DMS79 (cell line): ENCODE results near the gene TECPR1.

Experiments used
- DNase-seq: peaks from one replicate; lab custom pipeline; 2025; lab: John Stamatoyannopoulos, UW

The TECPR1 gene

GRCh38 chr7:98192781-98193457, 59.1 kb downstream of the TECPR1 start:
- DNase-seq, result no peak

- DNase-seq, result no peak
These were observed 60.2 kb downstream of the TECPR1 start for GRCh38 chr7:98191668-98192431.

- DNase-seq, result no peak
These were observed 62.5 kb downstream of the TECPR1 start for GRCh38 chr7:98189559-98189958.

- no peak for DNase-seq
These were observed 64.9 kb downstream of the TECPR1 start for GRCh38 chr7:98187138-98187502.

- no peak for DNase-seq
These were observed 65.4 kb downstream of the TECPR1 start for GRCh38 chr7:98186452-98187137.

GRCh38 chr7:98185101-98185500, 66.9 kb downstream of the TECPR1 start:
- no peak for DNase-seq

- DNase-seq, result no peak
These were observed 71.3 kb downstream of the TECPR1 start for GRCh38 chr7:98180751-98181150.

GRCh38 chr7:98178762-98179490, 73.1 kb downstream of the TECPR1 start:
- no peak for DNase-seq

GRCh38 chr7:98178321-98178720, 73.7 kb downstream of the TECPR1 start:
- peak; percentile 12 for DNase-seq

GRCh38 chr7:98177553-98177952, 74.5 kb downstream of the TECPR1 start:
- no peak for DNase-seq

- DNase-seq, result no peak
These were observed 76.6 kb downstream of the TECPR1 start for GRCh38 chr7:98175260-98175940.

- DNase-seq, result no peak
These were observed 77.4 kb downstream of the TECPR1 start for GRCh38 chr7:98174334-98175259.

GRCh38 chr7:98171449-98171848, 80.6 kb downstream of the TECPR1 start:
- no peak for DNase-seq

GRCh38 chr7:98170966-98171365, 81.1 kb downstream of the TECPR1 start:
- DNase-seq, result no peak

- no peak for DNase-seq
These were observed 83.0 kb downstream of the TECPR1 start for GRCh38 chr7:98168904-98169621.

- DNase-seq, result peak; percentile 39
These were observed 83.7 kb downstream of the TECPR1 start for GRCh38 chr7:98168181-98168903.

- DNase-seq, result no peak
These were observed 84.4 kb downstream of the TECPR1 start for GRCh38 chr7:98167653-98168052.

- DNase-seq, result no peak
These were observed 85.4 kb downstream of the TECPR1 start for GRCh38 chr7:98166668-98166970.

GRCh38 chr7:98165827-98166667, 86.0 kb downstream of the TECPR1 start:
- no peak for DNase-seq
